Measurements from ENCODE around the gene ZNF74. TPM values are rescaled to one million over a fixed set of nuclear protein-coding genes. Genes with fewer than 3 reads are reported as not detected.
"Not testable (repeated sequence)": the region's sequence is repeated elsewhere in the genome, so short reads cannot be mapped to it uniquely, and the experiment has no call there.

ZNF74 gene
- total RNA-seq, 1 experiment from 2014 or later: 11.9 TPM

DNA sequence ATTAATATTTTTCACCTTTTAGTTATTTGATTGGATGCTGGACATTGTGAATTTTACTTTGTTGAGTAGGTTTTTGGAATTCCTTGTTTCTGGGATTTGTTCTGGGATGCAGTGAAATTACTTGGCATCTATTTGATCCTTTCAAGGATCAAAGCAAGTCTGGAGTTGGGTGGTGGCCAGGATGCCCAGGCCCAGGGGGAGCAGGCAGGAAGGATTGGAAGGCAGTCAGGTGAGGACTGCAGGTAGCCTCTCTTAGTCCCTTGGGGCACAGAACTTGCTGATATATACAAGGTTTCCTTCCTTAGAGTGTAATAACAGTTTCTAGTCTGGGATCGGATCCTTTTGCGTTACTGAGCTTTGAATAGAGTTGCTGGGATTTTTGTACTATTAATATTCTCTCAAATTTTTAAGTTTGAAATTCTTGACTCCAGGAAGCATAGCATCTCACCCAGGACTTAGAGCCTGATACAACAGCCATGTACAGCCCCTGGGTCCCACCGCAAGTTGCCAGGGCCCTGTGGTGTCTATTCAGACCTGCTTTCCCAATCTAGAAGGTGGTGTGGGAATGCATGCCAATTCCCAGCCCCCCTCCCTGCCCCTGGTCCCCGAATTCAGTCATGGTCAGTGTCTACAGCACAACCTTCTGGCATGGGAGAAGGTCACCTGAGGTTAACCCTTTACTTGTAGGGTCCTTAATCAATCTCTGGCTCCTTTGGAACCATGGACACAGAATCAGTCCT lies 6.1 kb downstream of the ZNF74 start:
- no peak for DNase-seq (ENCODE audit: extremely low read depth, low read depth)

DNA sequence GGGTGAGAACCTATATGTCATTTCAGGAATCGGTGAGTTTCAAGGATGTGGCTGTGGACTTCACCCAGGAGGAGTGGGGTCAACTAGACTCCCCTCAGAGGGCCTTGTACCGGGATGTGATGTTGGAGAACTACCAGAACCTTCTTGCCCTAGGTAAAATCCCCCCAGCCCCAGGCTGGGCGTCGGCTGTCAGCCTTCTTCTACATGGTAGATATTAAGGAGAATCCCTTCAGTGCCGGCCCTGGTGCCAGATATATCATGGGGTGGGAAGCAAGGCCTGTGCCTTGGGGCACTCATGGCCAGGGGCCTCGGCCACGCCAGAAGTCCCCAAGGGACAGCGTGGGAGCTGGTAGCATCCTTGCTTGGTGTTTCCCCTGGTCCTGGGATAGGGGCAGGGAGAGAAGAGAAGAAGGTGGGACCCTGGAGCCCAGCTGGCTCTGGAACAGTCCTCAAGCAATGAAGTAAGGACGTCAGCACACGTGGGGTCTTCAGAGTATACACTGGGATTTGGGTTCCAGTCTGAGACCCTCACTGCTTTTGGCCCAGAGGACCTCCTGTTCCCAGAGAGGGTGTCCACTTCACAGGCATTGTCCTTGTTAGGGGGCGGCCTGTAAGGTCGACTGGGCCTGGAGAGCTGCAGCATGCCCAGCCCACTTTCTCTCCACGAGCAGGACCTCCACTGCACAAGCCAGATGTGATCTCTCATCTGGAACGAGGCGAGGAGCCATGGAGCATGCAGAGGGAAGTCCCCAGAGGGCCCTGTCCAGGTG lies 6.8 kb downstream of the ZNF74 start:
- DNase-seq (ENCODE audit: extremely low read depth, low read depth): no peak

GRCh38 chr22:20401376-20402014 lies 7.5 kb downstream of the ZNF74 start:
- DNase-seq (ENCODE audit: extremely low read depth, low read depth): no peak

DNA sequence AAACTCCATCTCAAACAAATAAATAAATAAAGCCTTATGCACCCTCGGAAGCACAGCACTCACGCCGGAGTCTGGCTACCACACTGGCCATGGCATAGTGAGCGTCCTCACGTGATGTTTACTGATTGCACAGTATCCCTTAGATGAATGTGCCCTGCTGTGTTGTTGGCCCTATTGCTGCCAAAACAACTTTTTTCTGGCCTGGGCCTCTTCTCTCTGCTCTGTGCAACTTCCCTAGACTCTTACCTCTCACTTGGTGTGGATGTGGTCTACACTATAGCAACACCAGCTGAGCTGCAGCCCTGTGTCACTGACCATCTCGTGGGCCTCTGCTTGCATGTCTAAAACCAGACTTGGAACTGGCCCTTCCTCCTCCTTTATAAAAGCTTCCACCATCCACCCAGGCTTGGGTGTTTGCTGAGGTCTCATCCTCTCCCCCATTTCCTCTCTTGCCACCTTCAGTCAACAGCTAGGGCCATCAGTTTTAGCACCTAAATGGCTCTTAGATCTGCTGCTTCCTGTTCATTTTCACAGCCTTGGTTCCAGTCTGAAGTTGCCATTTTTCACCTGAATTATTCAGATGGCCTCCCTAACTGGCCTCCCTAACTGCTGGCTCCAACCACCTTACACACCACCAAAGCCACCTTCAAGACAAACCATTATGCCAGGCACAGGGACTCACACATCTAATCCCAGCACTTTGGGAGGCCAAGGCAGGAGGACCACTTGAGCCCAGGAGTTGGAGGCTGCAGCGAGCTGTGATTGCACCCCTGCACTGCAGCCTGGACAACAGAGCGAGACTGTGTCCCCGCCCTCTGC lies 9.2 kb downstream of the ZNF74 start:
- DNase-seq (ENCODE audit: extremely low read depth, low read depth): no peak

GRCh38 chr22:20403779-20404140 lies 9.8 kb downstream of the ZNF74 start:
- no peak for DNase-seq (ENCODE audit: extremely low read depth, low read depth)

DNA sequence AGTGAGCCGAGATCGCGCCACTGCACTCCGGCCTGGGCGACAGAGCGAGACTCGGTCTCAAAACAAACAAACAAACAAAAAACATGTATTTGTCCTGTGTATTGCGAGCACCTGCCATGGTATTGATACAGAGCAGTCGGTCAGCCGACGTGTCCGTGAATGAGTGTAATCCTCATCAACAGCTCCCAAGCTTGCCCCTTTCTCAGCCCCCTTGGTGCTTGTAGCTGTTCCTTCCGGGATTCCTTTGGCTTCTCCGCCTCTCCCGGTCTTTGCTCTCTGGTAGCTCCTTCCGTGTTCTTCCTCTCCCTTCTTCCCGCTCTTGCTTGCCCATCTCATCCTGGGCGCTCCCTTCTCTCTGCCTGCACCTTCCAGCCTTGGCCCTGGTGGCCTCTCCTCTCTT lies 10.9 kb downstream of the ZNF74 start:
- DNase-seq (ENCODE audit: extremely low read depth, low read depth): no peak

DNA sequence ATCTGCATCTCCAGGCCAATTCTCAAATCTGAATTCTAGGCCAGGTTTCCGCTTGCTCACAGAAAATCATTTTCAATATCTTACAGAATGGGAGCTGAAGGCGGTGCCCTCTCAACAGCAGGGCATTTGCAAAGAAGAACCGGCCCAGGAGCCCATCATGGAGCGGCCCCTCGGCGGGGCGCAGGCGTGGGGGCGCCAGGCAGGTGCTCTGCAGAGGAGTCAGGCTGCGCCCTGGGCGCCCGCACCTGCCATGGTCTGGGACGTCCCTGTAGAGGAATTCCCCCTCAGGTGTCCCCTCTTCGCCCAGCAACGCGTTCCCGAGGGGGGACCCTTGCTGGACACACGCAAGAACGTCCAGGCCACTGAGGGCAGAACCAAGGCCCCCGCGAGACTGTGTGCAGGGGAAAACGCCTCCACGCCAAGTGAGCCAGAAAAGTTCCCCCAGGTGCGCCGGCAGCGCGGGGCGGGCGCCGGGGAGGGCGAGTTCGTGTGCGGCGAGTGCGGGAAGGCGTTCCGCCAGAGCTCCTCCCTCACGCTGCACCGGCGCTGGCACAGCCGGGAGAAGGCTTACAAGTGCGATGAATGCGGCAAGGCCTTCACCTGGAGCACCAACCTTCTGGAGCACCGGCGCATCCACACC lies 11.5 kb downstream of the ZNF74 start:
- DNase-seq (ENCODE audit: extremely low read depth, low read depth): no peak

GRCh38 chr22:20405931-20406685 lies 12.2 kb downstream of the ZNF74 start:
- DNase-seq (ENCODE audit: extremely low read depth, low read depth): no peak

DNA sequence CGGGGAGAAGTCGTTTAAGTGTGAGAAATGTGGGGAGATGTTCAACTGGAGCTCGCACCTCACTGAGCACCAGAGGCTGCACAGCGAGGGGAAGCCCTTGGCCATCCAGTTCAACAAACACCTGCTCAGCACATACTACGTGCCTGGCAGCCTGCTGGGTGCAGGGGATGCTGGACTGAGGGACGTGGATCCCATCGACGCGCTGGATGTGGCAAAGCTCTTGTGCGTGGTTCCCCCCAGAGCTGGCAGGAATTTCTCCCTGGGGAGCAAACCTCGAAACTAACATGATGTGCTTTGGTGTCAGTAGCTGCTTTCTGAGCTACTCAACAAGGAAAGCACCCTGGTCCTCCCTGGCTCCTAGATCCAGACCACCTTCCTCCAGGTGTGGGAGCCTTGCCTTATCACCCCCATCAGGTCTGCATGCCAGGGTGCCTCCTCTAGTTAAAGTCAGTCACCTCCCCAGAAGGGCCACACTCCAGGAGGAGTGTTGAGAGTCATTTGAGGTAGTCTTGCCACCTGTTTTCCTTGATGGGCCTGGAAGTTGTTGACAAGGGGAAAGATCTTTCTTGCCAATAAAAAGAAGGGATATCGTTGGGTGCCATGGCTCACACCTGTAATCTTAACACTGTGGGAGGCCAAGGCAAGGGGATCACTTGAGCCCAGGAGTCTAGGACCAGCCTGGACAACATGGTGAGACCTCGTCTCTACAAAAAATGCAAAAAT lies 12.9 kb downstream of the ZNF74 start:
- DNase-seq (ENCODE audit: extremely low read depth, low read depth): no peak

- DNase-seq (ENCODE audit: extremely low read depth, low read depth): no peak
Measured at GRCh38 chr22:20407829-20408228, 13.9 kb downstream of the ZNF74 start.

DNA sequence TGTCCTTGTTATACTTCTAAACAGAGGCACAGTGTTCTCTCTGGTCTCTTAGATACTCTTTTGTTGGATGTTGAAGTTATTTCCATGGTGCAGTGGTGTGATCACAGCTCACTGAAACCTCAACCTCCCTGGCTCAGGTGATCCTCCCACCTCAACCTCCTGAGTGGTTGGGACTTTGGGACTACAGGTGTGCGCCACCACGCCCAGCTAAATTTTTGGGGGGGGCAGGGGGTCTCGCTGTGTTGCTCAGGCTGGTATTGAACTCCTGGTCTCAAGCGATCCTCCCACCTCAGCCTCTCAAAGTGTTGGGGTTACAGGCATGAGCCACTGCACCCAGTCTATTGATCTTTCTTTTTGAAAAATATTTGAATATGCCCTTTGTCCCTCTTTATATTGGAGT lies 14.9 kb downstream of the ZNF74 start:
- DNase-seq (ENCODE audit: extremely low read depth, low read depth): no peak

DNA sequence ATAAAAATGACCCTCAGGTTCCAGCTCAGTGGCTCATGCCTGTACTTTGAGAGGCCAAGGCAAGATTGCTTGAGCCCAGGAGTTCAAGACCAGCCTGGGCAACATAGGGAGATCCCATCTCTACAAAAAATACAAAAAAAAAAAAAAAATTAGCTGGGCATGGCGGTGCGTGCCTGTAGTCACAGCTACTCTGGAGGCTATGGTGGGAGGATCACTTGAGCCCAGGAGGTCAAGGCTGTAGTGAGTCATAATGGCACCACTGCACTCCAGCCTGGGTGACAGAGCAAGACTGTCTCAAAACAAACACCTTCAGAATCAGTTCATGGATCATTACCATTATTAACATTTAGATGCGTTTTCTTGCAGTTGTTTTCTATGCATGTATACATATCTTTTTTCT lies 15.4 kb downstream of the ZNF74 start:
- DNase-seq (ENCODE audit: extremely low read depth, low read depth): not testable (repeated sequence)

DNA sequence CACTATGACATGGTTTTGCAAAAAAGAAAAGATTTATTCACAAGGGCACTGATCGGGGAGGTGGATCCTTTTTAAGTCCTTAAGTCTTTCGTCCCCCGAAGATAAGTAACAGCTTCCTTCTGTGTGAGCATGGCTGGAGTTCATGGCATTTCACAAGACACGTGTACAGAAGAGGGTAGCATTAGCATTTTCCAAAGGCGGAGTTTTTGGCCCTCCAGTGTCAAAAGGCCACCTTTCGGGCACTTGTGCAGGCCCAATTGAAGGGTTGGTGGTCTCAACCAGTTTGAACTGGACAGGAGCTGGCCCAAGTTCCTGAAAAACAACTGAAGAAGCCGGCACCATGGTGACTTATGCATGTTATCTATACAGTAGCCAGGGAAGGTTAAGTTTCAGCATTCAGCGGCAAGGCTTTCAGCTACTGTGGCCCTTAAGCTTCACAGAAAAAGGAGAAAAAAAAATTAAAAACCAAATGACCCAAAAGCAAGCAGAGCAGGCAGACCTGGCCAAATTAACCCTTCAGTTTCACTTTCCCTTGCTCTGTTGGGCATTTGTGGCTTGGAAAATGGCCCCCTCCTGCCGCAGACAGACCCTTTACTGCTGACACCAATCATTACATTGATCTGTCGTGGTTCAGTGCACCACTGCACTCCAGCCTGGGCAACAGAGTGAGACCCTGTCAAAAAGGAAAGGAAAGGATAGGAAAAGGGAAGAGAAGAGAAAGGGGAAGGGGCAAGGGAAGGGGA lies 18.7 kb downstream of the ZNF74 start:
- no peak for DNase-seq (ENCODE audit: extremely low read depth, low read depth)

GRCh38 chr22:20413217-20414058 lies 19.5 kb downstream of the ZNF74 start:
- DNase-seq (ENCODE audit: extremely low read depth, low read depth): no peak

DNA sequence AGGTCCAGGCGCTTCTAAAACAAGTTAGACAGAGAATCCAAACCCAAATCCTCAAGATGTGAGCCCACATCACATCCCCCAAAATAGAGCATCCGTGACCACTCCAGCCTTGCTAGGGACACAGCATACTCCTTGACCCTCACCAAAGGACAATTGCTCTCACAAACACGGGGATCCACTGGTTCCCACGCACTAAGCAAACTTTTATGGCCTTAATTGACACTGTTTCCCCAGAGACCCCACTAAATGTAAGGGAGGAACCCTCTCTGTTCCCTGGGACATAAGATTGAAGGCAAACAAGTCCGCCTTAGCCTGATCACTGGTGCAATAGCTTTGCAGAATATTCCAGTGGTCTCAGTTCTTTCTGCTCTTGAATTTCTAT lies 20.1 kb downstream of the ZNF74 start:
- no peak for DNase-seq (ENCODE audit: extremely low read depth, low read depth)

GRCh38 chr22:20414450-20414849 lies 20.5 kb downstream of the ZNF74 start:
- no peak for DNase-seq (ENCODE audit: extremely low read depth, low read depth)

DNA sequence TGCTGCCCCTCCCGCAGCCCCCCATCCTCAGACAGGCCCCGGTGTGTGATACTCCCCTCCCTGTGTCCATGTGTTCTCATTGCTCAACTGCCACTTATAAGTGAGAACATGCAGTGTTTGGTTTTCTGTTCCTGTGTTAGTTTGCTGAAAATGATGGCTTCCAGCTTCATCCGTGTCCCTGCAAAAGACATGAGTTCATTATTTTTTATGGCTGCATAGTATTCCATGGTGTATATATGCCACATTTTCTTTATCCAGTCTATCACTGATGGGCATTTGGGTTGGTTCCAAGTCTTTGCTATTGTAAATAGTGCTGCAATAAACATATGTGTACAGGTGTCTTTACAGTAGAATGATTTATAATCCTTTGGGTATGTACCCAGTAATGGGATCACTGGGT lies 21.3 kb downstream of the ZNF74 start:
- DNase-seq (ENCODE audit: extremely low read depth, low read depth): not testable (repeated sequence)

Data from NCI-H460 (cell line).